ENCODE measurements around the gene SPATA16.

The SPATA16 gene

DNA sequence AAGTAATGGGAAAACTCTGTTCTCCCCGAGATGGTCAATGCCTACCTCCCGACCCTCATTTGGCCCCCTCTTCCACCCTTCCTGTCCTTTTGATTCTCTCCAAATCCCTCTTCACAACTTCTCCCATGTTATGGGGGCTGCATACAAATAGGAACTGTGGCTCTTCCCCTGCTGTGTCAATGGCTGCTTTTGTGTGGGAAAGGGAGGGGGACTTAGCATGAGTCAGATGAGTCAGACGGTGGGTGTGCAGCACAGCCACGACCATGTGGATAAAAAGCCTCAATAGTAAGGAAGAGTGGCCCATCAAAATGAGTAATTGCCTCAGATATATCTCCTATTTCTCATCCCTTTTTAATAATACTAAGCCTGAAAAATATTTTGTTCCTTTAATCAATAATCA is 31.9 kb downstream of the SPATA16 start:
- H3K4me1 ChIP-seq (ENCODE audit: control insufficient read depth, insufficient read depth, low read length), result peaks cover 23% of the 10 kb centered on the region
- no peak overlapping the region for H3K9ac ChIP-seq (ENCODE audit: low read length)
- H3K27me3 ChIP-seq (ENCODE audit: control insufficient read depth, insufficient read depth, low read length), result no peaks in the 10 kb centered on the region
- no peak overlapping the region for H3K27ac ChIP-seq (ENCODE audit: low read depth, low read length)
- H3K9me3 ChIP-seq (ENCODE audit: control insufficient read depth, insufficient read depth, low read depth, low read length), result no peaks in the 10 kb centered on the region; the same call in 1 of the 2 replicates
- no peaks in the 10 kb centered on the region for H3K36me3 ChIP-seq (ENCODE audit: control insufficient read depth, insufficient read depth, low read length)
- no peak overlapping the region for H3K4me3 ChIP-seq (ENCODE audit: low read depth, low read length)

DNA sequence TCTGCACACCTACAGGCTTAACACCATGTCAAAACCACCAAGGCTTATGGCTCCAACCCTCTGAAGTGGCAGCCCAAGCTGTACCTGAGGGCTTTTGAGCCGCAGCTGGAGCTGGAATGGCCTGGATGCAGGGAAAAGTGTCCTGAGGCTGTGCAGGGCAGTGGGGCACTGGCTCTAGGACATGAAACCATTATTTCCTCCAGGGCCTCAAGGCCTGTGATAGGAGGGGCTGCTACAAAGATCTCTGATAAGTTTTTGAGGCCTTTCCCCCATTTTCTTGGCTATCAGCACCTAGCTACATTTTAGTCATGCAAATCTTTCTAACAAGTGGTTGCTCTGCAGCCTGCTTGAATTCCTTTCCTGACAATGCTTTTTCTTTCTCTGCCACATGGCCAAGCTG is 37.6 kb downstream of the SPATA16 start:
- no peak overlapping the region for H3K9ac ChIP-seq (ENCODE audit: low read length)
- H3K4me1 ChIP-seq (ENCODE audit: control insufficient read depth, insufficient read depth, low read length), result no peaks in the 10 kb centered on the region
- no peaks in the 10 kb centered on the region for H3K27me3 ChIP-seq (ENCODE audit: control insufficient read depth, insufficient read depth, low read length)
- H3K4me3 ChIP-seq (ENCODE audit: low read depth, low read length), result no peak overlapping the region
- peaks cover 21% of the 10 kb centered on the region for H3K9me3 ChIP-seq (ENCODE audit: control insufficient read depth, insufficient read depth, low read depth, low read length)
- no peaks in the 10 kb centered on the region for H3K36me3 ChIP-seq (ENCODE audit: control insufficient read depth, insufficient read depth, low read length)
- H3K27ac ChIP-seq (ENCODE audit: low read depth, low read length), result no peak overlapping the region

DNA sequence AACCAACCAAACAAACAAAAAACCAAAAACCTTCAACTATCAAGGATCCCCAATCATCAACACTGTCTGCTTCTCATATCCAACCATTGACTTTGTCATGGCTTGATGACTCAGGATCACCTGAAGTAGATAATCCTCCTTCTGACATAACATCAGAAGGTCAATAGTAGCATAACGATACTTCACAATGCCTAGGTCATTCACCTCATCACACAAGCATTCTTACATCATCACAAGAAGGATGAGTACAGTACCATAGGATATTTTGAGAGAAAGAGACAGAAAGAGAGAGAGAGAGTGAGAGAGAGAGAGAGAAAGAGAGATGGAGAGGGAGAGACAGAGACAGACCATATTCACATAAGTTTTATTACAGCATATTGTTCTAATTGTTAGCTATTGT is 42.1 kb downstream of the SPATA16 start:
- Histone ChIP-seq H3K9ac (ENCODE audit: low read length) (no peak overlapping the region), H3K27ac (ENCODE audit: low read depth, low read length) (no peak overlapping the region), H3K9me3 (ENCODE audit: control insufficient read depth, insufficient read depth, low read depth, low read length) (peaks cover 20% of the 10 kb centered on the region)

DNA sequence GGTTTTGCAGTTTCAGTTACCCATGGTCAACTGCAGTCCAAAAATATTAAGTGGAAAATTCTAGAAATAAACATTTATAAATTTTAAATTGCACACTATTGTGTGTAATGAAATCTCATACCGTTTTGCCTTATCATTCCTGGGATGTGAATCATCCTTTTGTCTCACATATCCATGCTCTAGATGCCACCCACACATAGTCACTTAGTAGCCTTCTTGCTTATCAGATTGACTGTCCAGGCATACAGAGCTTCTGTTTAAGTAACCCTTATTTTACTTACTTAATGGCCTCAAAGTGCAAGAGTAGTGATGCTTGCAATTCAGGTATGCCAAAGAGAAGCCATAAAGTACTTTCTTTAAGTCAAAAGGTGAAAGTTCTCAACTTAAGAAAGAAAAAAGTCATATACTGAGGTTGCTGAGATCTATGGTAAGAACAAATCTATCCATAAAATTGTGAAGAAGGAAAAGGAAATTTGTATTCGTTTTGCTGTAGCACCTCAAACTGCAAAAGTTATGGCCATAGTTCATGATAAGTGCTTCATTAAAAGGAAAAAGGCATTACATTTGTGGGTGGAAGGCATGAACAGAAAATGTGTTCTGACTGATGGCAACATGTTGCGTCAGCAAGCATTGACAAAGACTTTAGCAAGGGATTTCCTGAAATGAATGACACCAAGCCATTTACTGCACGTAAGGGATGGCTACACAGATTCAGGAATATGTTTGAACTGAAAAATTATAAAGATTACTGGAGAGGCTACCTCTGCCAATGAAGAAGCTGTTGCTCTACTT is 43.8 kb downstream of the SPATA16 start:
- no peaks in the 10 kb centered on the region for H3K36me3 ChIP-seq (ENCODE audit: control insufficient read depth, insufficient read depth, low read length)
- no peak overlapping the region for H3K9ac ChIP-seq (ENCODE audit: low read length)
- peaks cover 3% of the 10 kb centered on the region for H3K9me3 ChIP-seq (ENCODE audit: control insufficient read depth, insufficient read depth, low read depth, low read length)
- H3K4me1 ChIP-seq (ENCODE audit: control insufficient read depth, insufficient read depth, low read length), result no peaks in the 10 kb centered on the region
- H3K27me3 ChIP-seq (ENCODE audit: control insufficient read depth, insufficient read depth, low read length), result no peaks in the 10 kb centered on the region
- H3K27ac ChIP-seq (ENCODE audit: low read depth, low read length), result no peak overlapping the region
- no peak overlapping the region for H3K4me3 ChIP-seq (ENCODE audit: low read depth, low read length)

More for the DNA sequence above, 42.1 kb downstream of the SPATA16 start:
- H3K36me3 ChIP-seq (ENCODE audit: control insufficient read depth, insufficient read depth, low read length), result no peaks in the 10 kb centered on the region
- no peaks in the 10 kb centered on the region for H3K27me3 ChIP-seq (ENCODE audit: control insufficient read depth, insufficient read depth, low read length)
- no peaks in the 10 kb centered on the region for H3K4me1 ChIP-seq (ENCODE audit: control insufficient read depth, insufficient read depth, low read length)
- no peak overlapping the region for H3K4me3 ChIP-seq (ENCODE audit: low read depth, low read length)

DNA sequence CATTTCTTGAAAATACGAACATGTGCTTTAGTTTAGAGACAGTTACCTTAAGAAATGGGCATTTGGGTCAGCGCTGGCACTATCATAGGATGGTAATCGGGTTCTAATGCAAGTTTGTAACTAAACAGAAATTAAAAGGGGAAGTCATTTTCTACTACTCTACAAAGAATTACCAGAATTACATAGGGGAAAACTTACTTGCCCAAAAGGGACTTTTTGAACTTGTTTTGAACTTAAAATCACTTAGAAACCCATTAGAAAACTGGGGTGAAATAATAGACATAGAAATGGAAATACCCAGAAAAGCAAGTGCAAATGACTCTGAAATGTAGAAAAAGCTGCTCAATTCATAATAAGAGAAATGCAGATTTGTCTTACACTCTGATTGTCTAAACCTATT is 44.9 kb downstream of the SPATA16 start:
- no peaks in the 10 kb centered on the region for H3K9me3 ChIP-seq (ENCODE audit: control insufficient read depth, insufficient read depth, low read depth, low read length)
- H3K4me1 ChIP-seq (ENCODE audit: control insufficient read depth, insufficient read depth, low read length), result no peaks in the 10 kb centered on the region
- H3K4me3 ChIP-seq (ENCODE audit: low read depth, low read length), result no peak overlapping the region
- no peak overlapping the region for H3K9ac ChIP-seq (ENCODE audit: low read length)
- no peaks in the 10 kb centered on the region for H3K27me3 ChIP-seq (ENCODE audit: control insufficient read depth, insufficient read depth, low read length)
- no peak overlapping the region for H3K27ac ChIP-seq (ENCODE audit: low read depth, low read length)
- H3K36me3 ChIP-seq (ENCODE audit: control insufficient read depth, insufficient read depth, low read length), result no peaks in the 10 kb centered on the region

DNA sequence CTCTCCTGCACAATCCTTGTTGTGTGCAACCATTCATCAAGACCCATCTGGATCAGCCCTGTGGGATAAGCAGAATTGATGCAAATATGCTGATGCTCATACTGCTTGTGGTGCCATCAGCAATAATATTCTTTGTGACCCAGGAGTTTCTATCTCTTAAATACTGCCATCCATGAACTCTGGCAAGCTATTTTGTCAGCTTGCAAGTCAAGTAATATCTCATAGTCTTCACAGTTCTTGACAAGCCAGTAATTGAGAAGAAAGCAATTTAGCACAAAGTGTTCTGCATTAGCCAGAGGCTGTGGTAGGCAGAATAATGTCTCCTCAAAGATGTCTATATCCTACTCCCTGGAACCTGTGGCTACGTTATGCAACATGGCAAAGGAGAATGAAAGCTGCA is 49.0 kb downstream of the SPATA16 start:
- Histone ChIP-seq H3K27me3 (ENCODE audit: control insufficient read depth, insufficient read depth, low read length) (no peaks in the 10 kb centered on the region), H3K4me3 (ENCODE audit: low read depth, low read length) (no peak overlapping the region), H3K9me3 (ENCODE audit: control insufficient read depth, insufficient read depth, low read depth, low read length) (no peaks in the 10 kb centered on the region), H3K9ac (ENCODE audit: low read length) (no peak overlapping the region), H3K36me3 (ENCODE audit: control insufficient read depth, insufficient read depth, low read length) (no peaks in the 10 kb centered on the region), H3K27ac (ENCODE audit: low read depth, low read length) (no peak overlapping the region), H3K4me1 (ENCODE audit: control insufficient read depth, insufficient read depth, low read length) (no peaks in the 10 kb centered on the region)

DNA sequence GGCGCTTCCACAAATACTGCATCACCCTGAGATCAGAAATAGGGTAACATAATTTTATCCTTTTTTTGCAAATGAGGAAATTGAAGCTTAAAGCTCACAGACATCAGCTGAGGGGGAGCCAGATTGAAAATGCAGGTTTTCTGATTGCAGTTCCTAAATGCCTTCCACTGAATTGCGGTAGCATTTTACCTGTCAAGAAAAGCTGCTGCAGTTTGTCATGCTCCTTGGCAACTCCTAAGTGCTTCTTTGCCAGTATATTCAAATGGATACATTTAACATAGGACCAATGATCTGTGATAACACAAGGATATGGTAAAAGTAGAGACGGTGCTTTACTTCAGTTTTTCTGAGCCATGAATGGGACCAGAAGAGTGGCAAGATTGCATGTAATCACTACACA is 50.5 kb downstream of the SPATA16 start:
- Histone ChIP-seq H3K27ac (ENCODE audit: low read depth, low read length) (no peak overlapping the region), H3K9me3 (ENCODE audit: control insufficient read depth, insufficient read depth, low read depth, low read length) (no peaks in the 10 kb centered on the region), H3K4me3 (ENCODE audit: low read depth, low read length) (no peak overlapping the region), H3K27me3 (ENCODE audit: control insufficient read depth, insufficient read depth, low read length) (no peaks in the 10 kb centered on the region), H3K9ac (ENCODE audit: low read length) (no peak overlapping the region), H3K36me3 (ENCODE audit: control insufficient read depth, insufficient read depth, low read length) (no peaks in the 10 kb centered on the region), H3K4me1 (ENCODE audit: control insufficient read depth, insufficient read depth, low read length) (no peaks in the 10 kb centered on the region)

DNA sequence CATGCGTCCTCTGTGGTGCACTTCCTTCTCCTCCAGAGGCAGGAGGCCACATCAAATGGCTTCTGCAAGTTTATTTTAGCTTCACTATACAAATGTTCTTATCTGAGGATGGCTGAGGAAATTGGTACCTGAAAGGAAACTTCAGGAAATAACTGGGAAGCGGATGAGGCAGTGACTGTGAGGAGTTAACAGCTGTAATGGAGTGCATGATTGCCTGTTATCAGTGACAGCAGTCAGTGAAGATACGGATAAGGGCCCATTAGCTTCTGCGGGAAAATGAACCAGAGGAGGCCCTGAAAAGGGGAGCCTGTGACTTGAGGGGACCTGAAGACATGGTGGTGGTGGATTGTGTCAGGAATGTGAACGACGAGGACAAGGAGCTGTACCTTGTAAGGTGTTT is 51.8 kb downstream of the SPATA16 start:
- Histone ChIP-seq H3K27me3 (ENCODE audit: control insufficient read depth, insufficient read depth, low read length) (no peaks in the 10 kb centered on the region), H3K27ac (ENCODE audit: low read depth, low read length) (no peak overlapping the region), H3K4me3 (ENCODE audit: low read depth, low read length) (no peak overlapping the region), H3K4me1 (ENCODE audit: control insufficient read depth, insufficient read depth, low read length) (no peaks in the 10 kb centered on the region), H3K9ac (ENCODE audit: low read length) (no peak overlapping the region), H3K36me3 (ENCODE audit: control insufficient read depth, insufficient read depth, low read length) (no peaks in the 10 kb centered on the region), H3K9me3 (ENCODE audit: control insufficient read depth, insufficient read depth, low read depth, low read length) (no peaks in the 10 kb centered on the region)

DNA sequence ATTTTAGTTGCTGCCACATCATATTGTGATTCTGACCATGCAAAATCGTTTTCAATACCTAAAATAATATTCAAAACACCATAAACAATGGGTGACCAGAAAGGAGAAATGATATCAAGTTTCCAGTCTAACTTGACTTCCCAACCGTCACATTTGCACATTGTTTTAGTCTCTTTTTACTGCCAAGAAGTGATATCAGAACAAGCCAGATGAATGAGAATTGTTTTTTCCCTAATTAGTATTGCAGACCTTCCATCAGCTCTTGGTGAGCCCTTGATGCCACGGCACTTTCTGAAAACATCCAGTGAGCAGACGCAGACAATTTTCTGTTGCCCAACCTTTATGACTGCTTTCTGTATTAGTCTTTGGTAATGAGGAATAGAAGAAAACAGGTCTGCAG is 62.5 kb downstream of the SPATA16 start:
- Histone ChIP-seq H3K36me3 (ENCODE audit: control insufficient read depth, insufficient read depth, low read length) (no peaks in the 10 kb centered on the region), H3K4me1 (ENCODE audit: control insufficient read depth, insufficient read depth, low read length) (peaks cover 4% of the 10 kb centered on the region; the same call in 1 of the 2 replicates), H3K4me3 (ENCODE audit: low read depth, low read length) (no peak overlapping the region), H3K27ac (ENCODE audit: low read depth, low read length) (no peak overlapping the region), H3K9me3 (ENCODE audit: control insufficient read depth, insufficient read depth, low read depth, low read length) (peaks cover 10% of the 10 kb centered on the region), H3K9ac (ENCODE audit: low read length) (no peak overlapping the region), H3K27me3 (ENCODE audit: control insufficient read depth, insufficient read depth, low read length) (no peaks in the 10 kb centered on the region)

DNA sequence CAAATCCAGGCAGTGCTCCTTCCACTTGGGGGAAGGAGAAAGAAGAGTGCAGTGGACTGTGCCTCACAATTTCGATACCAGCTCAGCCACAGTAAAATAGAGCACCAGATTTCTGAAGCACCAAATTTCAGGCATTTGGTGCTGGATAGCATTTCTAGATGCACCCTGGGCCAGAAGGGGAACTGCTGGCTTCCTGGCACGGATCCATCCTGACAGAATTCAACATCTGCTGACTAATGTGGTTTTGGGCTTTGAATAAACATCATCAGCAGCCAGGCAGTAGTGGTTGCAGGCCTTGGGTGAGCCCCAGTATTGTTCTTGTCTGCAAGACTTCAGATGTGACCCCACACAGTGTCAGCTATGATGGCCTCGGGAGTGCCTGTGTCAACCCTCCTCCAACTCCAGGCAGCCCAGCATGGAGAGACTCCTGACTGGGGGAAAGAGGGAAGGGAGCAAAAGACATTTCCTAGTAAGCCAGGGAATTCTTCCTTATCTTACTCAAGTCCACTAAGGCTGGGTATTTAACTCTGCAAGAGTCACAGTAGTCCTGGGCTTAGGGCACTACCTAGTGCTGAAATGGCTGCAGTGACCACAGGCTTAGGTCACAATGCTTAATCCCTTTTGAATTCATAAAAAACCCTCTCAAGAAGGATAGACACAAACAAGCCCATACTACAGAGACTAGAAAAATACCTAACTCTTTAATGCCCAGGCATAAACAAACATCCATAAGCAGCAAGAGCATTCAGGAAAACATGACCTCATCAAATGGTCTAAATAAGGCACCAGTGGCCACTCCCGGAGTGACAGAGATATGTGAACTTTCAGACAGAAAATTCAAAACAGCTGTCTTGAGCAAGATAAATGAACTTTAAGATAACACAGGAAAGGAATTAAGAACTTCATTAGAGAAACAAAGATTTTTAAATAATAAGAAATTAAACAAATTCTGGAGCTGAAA is 74.7 kb downstream of the SPATA16 start:
- H3K4me1 ChIP-seq (ENCODE audit: control insufficient read depth, insufficient read depth, low read length), result peaks cover 12% of the 10 kb centered on the region
- no peaks in the 10 kb centered on the region for H3K27me3 ChIP-seq (ENCODE audit: control insufficient read depth, insufficient read depth, low read length)
- no peak overlapping the region for H3K4me3 ChIP-seq (ENCODE audit: low read depth, low read length)
- H3K9me3 ChIP-seq (ENCODE audit: control insufficient read depth, insufficient read depth, low read depth, low read length), result no peaks in the 10 kb centered on the region
- no peak overlapping the region for H3K27ac ChIP-seq (ENCODE audit: low read depth, low read length)
- H3K36me3 ChIP-seq (ENCODE audit: control insufficient read depth, insufficient read depth, low read length), result no peaks in the 10 kb centered on the region
- H3K9ac ChIP-seq (ENCODE audit: low read length), result no peak overlapping the region

DNA sequence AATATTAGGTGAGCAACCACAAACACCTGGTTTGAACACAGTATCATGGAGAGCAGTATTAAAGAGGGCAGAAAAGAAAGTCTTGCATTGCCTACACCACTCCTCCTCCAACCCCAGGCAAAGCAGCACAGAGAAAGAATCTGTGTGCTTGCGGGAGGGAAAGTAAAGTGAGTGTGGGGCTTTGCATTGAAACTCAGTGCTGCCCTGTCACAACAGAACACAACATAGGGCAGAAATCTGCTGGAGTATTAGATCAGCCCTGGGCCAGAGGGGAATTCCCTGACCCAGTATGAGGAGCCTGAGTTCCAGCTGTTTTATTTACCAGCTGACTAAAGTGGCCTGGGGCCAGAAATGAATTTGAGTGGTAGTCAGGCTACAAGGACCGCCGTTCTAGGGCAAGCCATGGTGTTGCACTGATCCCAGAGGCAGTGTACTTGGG is 75.5 kb downstream of the SPATA16 start:
- Histone ChIP-seq H3K36me3 (ENCODE audit: control insufficient read depth, insufficient read depth, low read length) (no peaks in the 10 kb centered on the region), H3K27me3 (ENCODE audit: control insufficient read depth, insufficient read depth, low read length) (no peaks in the 10 kb centered on the region), H3K9me3 (ENCODE audit: control insufficient read depth, insufficient read depth, low read depth, low read length) (no peaks in the 10 kb centered on the region), H3K9ac (ENCODE audit: low read length) (no peak overlapping the region), H3K4me3 (ENCODE audit: low read depth, low read length) (no peak overlapping the region), H3K27ac (ENCODE audit: low read depth, low read length) (no peak overlapping the region), H3K4me1 (ENCODE audit: control insufficient read depth, insufficient read depth, low read length) (peaks cover 12% of the 10 kb centered on the region)

Measured in HUES6 (cell line).